Measurements from ENCODE around the gene SHC3. TPM values are rescaled to one million over a fixed set of nuclear protein-coding genes. Genes with fewer than 3 reads are reported as not detected.

The SHC3 gene
- total and polyA plus RNA-seq, 2 donors (not counting 3 experiments of a cell fraction or from before 2014, with no cell fraction given), result 1.0 to 2.0 TPM

DNA sequence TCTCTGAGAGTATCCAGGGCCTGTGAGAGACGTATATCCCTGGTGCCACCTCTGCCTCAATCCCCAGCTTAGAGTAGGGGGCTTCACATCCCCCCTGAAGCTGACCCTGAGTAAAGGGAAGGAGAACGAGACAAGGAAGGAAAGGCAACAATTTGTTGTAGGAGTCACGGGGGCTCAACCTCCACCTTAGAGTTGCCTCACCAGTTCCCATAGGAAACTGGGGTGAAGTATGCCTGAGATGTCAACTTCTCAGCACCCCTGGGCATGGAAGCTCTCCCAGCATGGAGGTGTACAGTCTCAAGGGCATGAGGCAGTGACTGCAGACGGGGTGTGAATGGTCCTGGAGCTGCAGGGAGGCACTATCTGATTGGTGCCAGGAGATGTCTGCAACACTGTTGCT is 133.7 kb downstream of the SHC3 start:
- H3K79me2 ChIP-seq (ENCODE audit: control insufficient read depth, insufficient read depth, low read length), result no peaks in the 10 kb centered on the region
- TF ChIP-seq MYC (IDR thresholded peaks at IDR 0.05; ENCODE audit: low read depth, low read length) (no peak), FOS (IDR thresholded peaks at IDR 0.05; ENCODE audit: borderline replicate concordance, insufficient read depth, low read length) (no peak), POLR2A (IDR thresholded peaks at IDR 0.05; ENCODE audit: low read depth, low read length) (no peak), JUN (IDR thresholded peaks at IDR 0.05; ENCODE audit: borderline replicate concordance, insufficient read depth, insufficient read length, low read depth) (no peak), EZH2 (IDR thresholded peaks at IDR 0.05; ENCODE audit: borderline replicate concordance, low read depth, low read length, severe bottlenecking) (no peak), POLR2AphosphoS5 (IDR thresholded peaks at IDR 0.05; ENCODE audit: insufficient read depth, low read depth, low read length) (no peak), GATA2 (IDR thresholded peaks at IDR 0.05; ENCODE audit: insufficient read depth, insufficient read length, low read depth, low read length) (no peak)
- TF ChIP-seq, protein P1, sequence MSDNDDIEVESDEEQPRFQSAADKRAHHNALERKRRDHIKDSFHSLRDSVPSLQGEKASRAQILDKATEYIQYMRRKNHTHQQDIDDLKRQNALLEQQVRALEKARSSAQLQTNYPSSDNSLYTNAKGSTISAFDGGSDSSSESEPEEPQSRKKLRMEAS (IDR thresholded peaks at IDR 0.05; ENCODE audit: insufficient read depth, insufficient read length), result no peak
- TF ChIP-seq, protein P2, sequence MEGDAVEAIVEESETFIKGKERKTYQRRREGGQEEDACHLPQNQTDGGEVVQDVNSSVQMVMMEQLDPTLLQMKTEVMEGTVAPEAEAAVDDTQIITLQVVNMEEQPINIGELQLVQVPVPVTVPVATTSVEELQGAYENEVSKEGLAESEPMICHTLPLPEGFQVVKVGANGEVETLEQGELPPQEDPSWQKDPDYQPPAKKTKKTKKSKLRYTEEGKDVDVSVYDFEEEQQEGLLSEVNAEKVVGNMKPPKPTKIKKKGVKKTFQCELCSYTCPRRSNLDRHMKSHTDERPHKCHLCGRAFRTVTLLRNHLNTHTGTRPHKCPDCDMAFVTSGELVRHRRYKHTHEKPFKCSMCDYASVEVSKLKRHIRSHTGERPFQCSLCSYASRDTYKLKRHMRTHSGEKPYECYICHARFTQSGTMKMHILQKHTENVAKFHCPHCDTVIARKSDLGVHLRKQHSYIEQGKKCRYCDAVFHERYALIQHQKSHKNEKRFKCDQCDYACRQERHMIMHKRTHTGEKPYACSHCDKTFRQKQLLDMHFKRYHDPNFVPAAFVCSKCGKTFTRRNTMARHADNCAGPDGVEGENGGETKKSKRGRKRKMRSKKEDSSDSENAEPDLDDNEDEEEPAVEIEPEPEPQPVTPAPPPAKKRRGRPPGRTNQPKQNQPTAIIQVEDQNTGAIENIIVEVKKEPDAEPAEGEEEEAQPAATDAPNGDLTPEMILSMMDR (IDR thresholded peaks at IDR 0.05; ENCODE audit: extremely low read depth in 1 of 2, insufficient read depth in 1 of 2, low read depth in 1 of 2, low read length in 2 of 2), result no peak
- no peaks in the 10 kb centered on the region for H3K9me3 ChIP-seq (replicated peaks; ENCODE audit: control insufficient read depth, insufficient read depth, low read length)
- DNase-seq (ENCODE audit: low read depth, low spot score) (no peak), FAIRE-seq (no peak)
- ChIA-PET CTCF (interaction anchor here (1.6 kb wide), 1 partner anchor 13 kb away, joined by 3 read pairs; no protein-coding TSS in a partner anchor), POLR2A (no interaction called here)
- H3K36me3 ChIP-seq (ENCODE audit: control insufficient read depth in 2 of 2, extremely low read depth in 1 of 2, insufficient read depth in 2 of 2, low read length in 2 of 2), result no peaks in the 10 kb centered on the region
- no peaks in the 10 kb centered on the region for H4K20me1 ChIP-seq (replicated peaks; ENCODE audit: control insufficient read depth, extremely low read depth, insufficient read depth, low read length)
- no TSS peak for BruUV-seq (replicated peaks)
- no peaks in the 10 kb centered on the region for H3K27me3 ChIP-seq (ENCODE audit: control insufficient read depth in 2 of 2, insufficient read depth in 2 of 2, low read length in 2 of 2)
- no peaks in the 10 kb centered on the region for H3K9me1 ChIP-seq (replicated peaks; ENCODE audit: control insufficient read depth, extremely low read depth, insufficient read depth, low read length)
- no peak overlapping the region for H2AFZ ChIP-seq (ENCODE audit: low read depth, low read length)
- no peak overlapping the region for H3K4me3 ChIP-seq (replicated peaks in 1 of 3; ENCODE audit: insufficient read depth in 1 of 3, low read depth in 1 of 3, low read length in 3 of 3)
- intact Hi-C loops (cut with micrococcal nuclease), result loop anchor here (10.0 kb wide), 1 partner anchor 230 kb away; no protein-coding TSS in a partner anchor
- peaks cover 4% of the 10 kb centered on the region for H3K4me1 ChIP-seq (ENCODE audit: control insufficient read depth, extremely low read depth, insufficient read depth, low read length)
- H3K27ac ChIP-seq (ENCODE audit: insufficient read depth, low read depth, low read length), result no peak overlapping the region
- dilution Hi-C loops (cut with MboI; ENCODE audit: extremely low pct_ligation_motif_present, low sequenced_read_pairs), result no loop called here
- H3K4me2 ChIP-seq (ENCODE audit: insufficient read depth, low read length), result no peak overlapping the region
- no peak overlapping the region for H3K9ac ChIP-seq (replicated peaks; ENCODE audit: extremely low read depth, insufficient read depth, low read length)
